ENCODE results near the gene KLF15.

The KLF15 gene

GRCh38 chr3:126360046-126360713, 3.0 kb upstream of the KLF15 start:
- TF ChIP-seq, protein P1, sequence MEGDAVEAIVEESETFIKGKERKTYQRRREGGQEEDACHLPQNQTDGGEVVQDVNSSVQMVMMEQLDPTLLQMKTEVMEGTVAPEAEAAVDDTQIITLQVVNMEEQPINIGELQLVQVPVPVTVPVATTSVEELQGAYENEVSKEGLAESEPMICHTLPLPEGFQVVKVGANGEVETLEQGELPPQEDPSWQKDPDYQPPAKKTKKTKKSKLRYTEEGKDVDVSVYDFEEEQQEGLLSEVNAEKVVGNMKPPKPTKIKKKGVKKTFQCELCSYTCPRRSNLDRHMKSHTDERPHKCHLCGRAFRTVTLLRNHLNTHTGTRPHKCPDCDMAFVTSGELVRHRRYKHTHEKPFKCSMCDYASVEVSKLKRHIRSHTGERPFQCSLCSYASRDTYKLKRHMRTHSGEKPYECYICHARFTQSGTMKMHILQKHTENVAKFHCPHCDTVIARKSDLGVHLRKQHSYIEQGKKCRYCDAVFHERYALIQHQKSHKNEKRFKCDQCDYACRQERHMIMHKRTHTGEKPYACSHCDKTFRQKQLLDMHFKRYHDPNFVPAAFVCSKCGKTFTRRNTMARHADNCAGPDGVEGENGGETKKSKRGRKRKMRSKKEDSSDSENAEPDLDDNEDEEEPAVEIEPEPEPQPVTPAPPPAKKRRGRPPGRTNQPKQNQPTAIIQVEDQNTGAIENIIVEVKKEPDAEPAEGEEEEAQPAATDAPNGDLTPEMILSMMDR (IDR thresholded peaks at IDR 0.05; ENCODE audit: low read depth, low read length) = no peak
- no peak overlapping the region for H3K4me3 ChIP-seq (ENCODE audit: low read depth, low read length)

- H3K4me3 ChIP-seq (ENCODE audit: low read depth, low read length) = no peak overlapping the region
- TF ChIP-seq, protein P1 (IDR thresholded peaks at IDR 0.05; ENCODE audit: low read depth, low read length) = no peak
These were observed 1.6 kb upstream of the KLF15 start for GRCh38 chr3:126358816-126359181.

DNA sequence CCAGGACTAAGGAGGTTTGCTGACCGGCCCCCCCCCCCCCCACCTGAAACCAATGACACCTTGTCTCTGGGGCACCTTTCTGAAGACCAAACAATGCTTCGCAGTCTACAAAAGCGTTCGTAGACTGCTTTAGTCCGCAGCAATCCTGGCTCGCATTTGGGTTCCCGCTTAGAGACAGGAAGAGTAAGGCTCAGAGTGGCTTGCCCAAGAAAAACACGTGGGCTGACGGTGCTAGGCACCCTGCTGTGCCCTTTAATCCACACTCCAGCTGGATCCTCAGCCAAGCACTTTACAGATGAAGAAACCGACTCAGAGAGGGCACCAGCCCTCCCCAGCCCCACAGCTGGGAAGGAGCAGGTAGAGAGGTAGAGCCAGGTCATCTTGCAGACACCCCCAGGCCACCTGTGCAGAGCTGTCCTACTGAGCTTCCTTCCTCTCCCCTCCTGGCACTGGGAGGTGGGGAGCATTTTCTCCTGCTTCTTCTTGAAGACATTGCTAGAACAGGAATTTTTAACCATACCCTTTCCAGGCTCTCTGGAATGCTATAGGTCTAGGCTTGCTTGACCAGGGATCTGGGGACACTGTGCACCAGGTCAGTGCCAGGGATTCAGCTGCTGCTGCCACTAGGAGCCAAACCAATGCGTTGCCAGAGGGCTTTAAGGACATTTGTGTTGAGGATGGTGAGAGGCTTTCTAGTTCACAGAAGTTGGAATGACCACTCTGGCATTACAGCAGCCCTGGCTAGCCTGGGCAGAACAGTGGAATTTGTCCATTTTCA, 1.0 kb upstream of the KLF15 start:
- H3K4me3 ChIP-seq (ENCODE audit: low read depth, low read length) = no peak overlapping the region; the same call in 1 of the 2 replicates
- TF ChIP-seq, protein P1 (IDR thresholded peaks at IDR 0.05; ENCODE audit: low read depth, low read length) = no peak

DNA sequence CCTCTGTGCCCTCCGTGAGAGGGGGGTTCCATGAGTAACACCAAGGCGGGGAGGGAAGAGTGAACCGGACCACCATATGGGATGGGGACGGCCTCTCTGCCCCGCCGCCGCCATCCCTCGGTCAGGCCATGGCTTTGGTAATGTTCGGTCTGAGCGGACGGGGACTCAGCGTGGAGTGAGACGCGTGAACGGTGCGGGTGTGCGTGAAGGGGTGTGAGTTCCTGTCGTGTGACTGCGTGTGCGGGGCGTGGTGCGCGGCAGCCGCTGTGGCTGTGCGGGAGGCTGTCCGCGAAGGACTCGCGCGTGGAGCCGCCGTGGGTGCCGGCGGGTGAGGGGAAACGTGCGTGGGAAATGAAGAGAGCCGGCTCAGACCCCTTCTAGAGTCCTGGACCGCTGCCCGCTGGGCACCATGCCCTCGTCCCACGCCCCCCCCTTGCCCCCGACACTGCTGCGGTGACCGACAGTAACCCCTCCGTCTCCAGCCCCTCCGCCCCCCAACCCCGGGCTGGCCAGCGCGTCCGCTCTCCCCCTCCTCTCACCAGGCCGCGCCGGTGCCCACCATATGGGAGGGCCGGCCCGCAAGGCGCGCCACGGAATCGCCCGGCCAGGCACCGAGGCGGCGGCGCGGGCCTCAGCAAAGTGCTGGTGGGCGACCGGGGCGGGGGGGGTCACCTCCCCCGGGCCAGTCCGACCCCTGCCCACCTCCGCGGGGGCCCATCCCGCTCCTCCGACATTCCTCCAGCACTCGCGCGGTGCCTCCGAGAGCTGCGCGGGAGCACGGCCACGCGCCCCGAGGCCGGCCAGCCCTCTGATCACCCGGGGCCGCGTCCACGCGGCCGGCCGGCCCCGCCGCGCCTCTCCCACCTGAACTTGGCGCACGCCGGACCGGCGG, 589 bp downstream of the KLF15 start:
- peak overlapping the region; percentile 49 for H3K4me3 ChIP-seq (ENCODE audit: low read depth, low read length)
- TF ChIP-seq, protein P1 (IDR thresholded peaks at IDR 0.05; ENCODE audit: low read depth, low read length) = no peak

GRCh38 chr3:126355777-126356372, 1.3 kb downstream of the KLF15 start:
- peak overlapping the region; percentile 49 for H3K4me3 ChIP-seq (ENCODE audit: low read depth, low read length)
- TF ChIP-seq, protein P1 (IDR thresholded peaks at IDR 0.05; ENCODE audit: low read depth, low read length) = no peak

- no peak overlapping the region for H3K4me3 ChIP-seq (ENCODE audit: low read depth, low read length)
These were observed 2.0 kb downstream of the KLF15 start for GRCh38 chr3:126355251-126355650.

More at GRCh38 chr3:126355251-126355650, 2.0 kb downstream of the KLF15 start:
- TF ChIP-seq, protein P1 (IDR thresholded peaks at IDR 0.05; ENCODE audit: low read depth, low read length) = no peak
